HCT116 (cell line): ENCODE data around the gene ARFGAP1. TPM values are rescaled to one million over a fixed set of nuclear protein-coding genes. Genes with fewer than 3 reads are reported as not detected.

Source experiments
- ATAC-seq: fragments of 200-7000 bp; cut with Tn5 transposase; 2 replicates; pipeline ENCODE4 v1.9.1; 2020; ENCODE audit warnings: mild to moderate bottlenecking, moderate library complexity
- BruUV-seq: library from RNA; stranded (reverse); fragments of 400-500 nt; replicated peaks from 2 replicates; lab custom pipeline; 2021; lab: Mats Ljungman, UMichigan
- CTCF ChIA-PET: fragments of 300-600 bp; sonication (Branson Sonifier 250); formaldehyde crosslinking; loops from one replicate; lab custom pipeline; 2021; ENCODE audit warnings: antibody characterized with exemption; lab: Charles Lee
- POLR2A ChIA-PET: fragments of 300-600, 350-600 bp; sonication (Branson Sonifier 250); formaldehyde crosslinking; loops from one replicate; lab custom pipeline; 2021; ENCODE audit warnings: antibody characterized with exemption; lab: Charles Lee
- RAD21 ChIA-PET, 2 experiments: fragments of 300-600 bp; sonication (Branson Sonifier 250); formaldehyde crosslinking; loops; one replicate each; lab custom pipeline; 2023; ENCODE audit warnings: low total read pairs in 2 of 2; ENCODE audit not compliant: uncharacterized antibody in 2 of 2, unreplicated experiment in 2 of 2, low non-redundant PET in 1 of 2; lab: Charles Lee
- DNase-seq: peaks from one replicate; pipeline ENCODE4 v3.0.0-alpha.2; 2010; ENCODE audit warnings: low read depth, low spot score
- H2AFZ ChIP-seq: fragments of 200-600 bp; shearing (Covaris generic), sonication (generic); 2 replicates; pipeline ENCODE4 v1.6.1; 2017; ENCODE audit warnings: low read depth, mixed run types, mixed read lengths, antibody characterized with exemption, low read length; ENCODE audit not compliant: poor library complexity, severe bottlenecking
- H3K27ac ChIP-seq: 2 replicates; pipeline ENCODE4 v1.5.1; 2012; ENCODE audit warnings: low read depth, low read length
- H3K27me3 ChIP-seq: fragments of 200-600 bp; sonication (generic); 2 replicates; pipeline ENCODE4 v1.6.1; 2016; ENCODE audit warnings: mixed run types, low read length, mixed read lengths; ENCODE audit not compliant: insufficient read depth
- H3K36me3 ChIP-seq, 2 experiments: fragments of 200-500 bp in 1 of 2; fragments of 200-600 bp in 1 of 2; sonication (Bioruptor generic) in 1 of 2; sonication (generic) in 1 of 2; 2 replicates each; pipeline versions ENCODE4 v1.5.1 to v1.6.1; 2014 to 2016; ENCODE audit warnings: low read length in 2 of 2, inconsistent platforms in 1 of 2, mixed read lengths in 1 of 2, mixed run types in 1 of 2; ENCODE audit not compliant: insufficient read depth in 2 of 2, control insufficient read depth in 1 of 2
- H3K4me1 ChIP-seq, 2 experiments: fragments of 200-600 bp in 1 of 2; sonication (generic) in 1 of 2; 2 replicates each; pipeline versions ENCODE4 v1.5.1 to v1.6.1; 2012 to 2017; ENCODE audit warnings: low read length in 2 of 2, inconsistent platforms in 1 of 2, mild to moderate bottlenecking in 1 of 2, mixed read lengths in 1 of 2, mixed run types in 1 of 2, moderate library complexity in 1 of 2; ENCODE audit not compliant: insufficient read depth in 2 of 2, control insufficient read depth in 1 of 2
- H3K4me2 ChIP-seq: fragments of 200-600 bp; sonication (generic); 2 replicates; pipeline ENCODE4 v1.6.1; 2017; ENCODE audit warnings: mixed run types, low read length, mixed read lengths
- H3K4me3 ChIP-seq, 2 experiments: fragments of 200-600 bp in 1 of 2; sonication (generic) in 1 of 2; replicated peaks in 1 of 2; 2 replicates each; pipeline ENCODE4 v1.5.1; 2011 to 2016; ENCODE audit warnings: low read length in 2 of 2, control low read depth in 1 of 2, low read depth in 1 of 2, mild to moderate bottlenecking in 1 of 2, mixed read lengths in 1 of 2, mixed run types in 1 of 2
- H3K79me2 ChIP-seq: fragments of 200-600 bp; sonication (generic); 2 replicates; pipeline ENCODE4 v1.6.1; 2017; ENCODE audit warnings: mild to moderate bottlenecking, mixed run types, low read length, moderate library complexity, mixed read lengths; ENCODE audit not compliant: insufficient read depth
- H3K9ac ChIP-seq: fragments of 200-600 bp; sonication (generic); 2 replicates; pipeline ENCODE4 v1.6.1; 2016; ENCODE audit warnings: low read length, mixed read lengths
- H3K9me2 ChIP-seq: fragments of 200-600 bp; sonication (generic), shearing (Covaris generic); 2 replicates; pipeline ENCODE4 v1.6.1; 2017; ENCODE audit warnings: mixed run types, mild to moderate bottlenecking, moderate library complexity; ENCODE audit not compliant: insufficient read depth
- H3K9me3 ChIP-seq, 2 experiments: fragments of 200-500 bp in 1 of 2; fragments of 200-600 bp in 1 of 2; sonication (Bioruptor generic) in 1 of 2; sonication (generic) in 1 of 2; 2 replicates each; pipeline ENCODE4 v1.6.1; 2014 to 2017; ENCODE audit warnings: low read length in 2 of 2, mixed read lengths in 2 of 2, inconsistent platforms in 1 of 2, low read depth in 1 of 2, mild to moderate bottlenecking in 1 of 2, mixed run types in 1 of 2, moderate library complexity in 1 of 2; ENCODE audit not compliant: control insufficient read depth in 1 of 2, insufficient read depth in 1 of 2
- H4K20me1 ChIP-seq: fragments of 200-600 bp; sonication (generic), shearing (Covaris generic); 2 replicates; pipeline ENCODE4 v1.6.1; 2017; ENCODE audit warnings: mixed run types, mild to moderate bottlenecking, moderate library complexity; ENCODE audit not compliant: insufficient read depth
- CBX3 ChIP-seq: IDR thresholded peaks from 2 replicates; pipeline ENCODE4 v1.6.1; 2012; ENCODE audit warnings: low read depth
- CTCF ChIP-seq, 3 experiments: fragments of 200-600 bp in 1 of 3; sonication (generic) in 1 of 3; IDR thresholded peaks in 2 of 3; conservative IDR thresholded peaks in 1 of 3; 2 replicates each; pipeline ENCODE4 v1.5.1; 2012 to 2017; ENCODE audit warnings: low read depth in 2 of 3, low read length in 2 of 3, antibody characterized with exemption in 1 of 3, borderline replicate concordance in 1 of 3, control low read depth in 1 of 3, mild to moderate bottlenecking in 1 of 3, mixed read lengths in 1 of 3, mixed run types in 1 of 3, moderate library complexity in 1 of 3; ENCODE audit not compliant: insufficient read depth in 1 of 3
- EZH2 ChIP-seq: fragments of 200-600 bp; sonication (generic); IDR thresholded peaks from 2 replicates; pipeline ENCODE4 v1.6.1; 2017; ENCODE audit warnings: antibody characterized with exemption, mixed run types
- JUND ChIP-seq: IDR thresholded peaks from 2 replicates; pipeline ENCODE4 v1.6.1; 2012
- REST ChIP-seq: IDR thresholded peaks from 2 replicates; pipeline ENCODE4 v1.6.1; 2012; ENCODE audit warnings: low read depth
- SIN3A ChIP-seq: IDR thresholded peaks from 2 replicates; pipeline ENCODE4 v1.6.1; 2012; ENCODE audit warnings: low read depth
- SP1 ChIP-seq: IDR thresholded peaks from 2 replicates; pipeline ENCODE4 v1.6.1; 2012; ENCODE audit warnings: low read depth
- YY1 ChIP-seq: IDR thresholded peaks from 2 replicates; pipeline ENCODE4 v1.6.1; 2011; ENCODE audit warnings: low read length, low read depth, moderate library complexity, mild to moderate bottlenecking; ENCODE audit not compliant: insufficient replicate concordance; ENCODE audit errors: extremely low read depth
- ZBTB33 ChIP-seq: IDR thresholded peaks from 2 replicates; pipeline ENCODE4 v1.6.1; 2011; ENCODE audit warnings: mild to moderate bottlenecking, low read length, moderate library complexity; ENCODE audit not compliant: insufficient replicate concordance; ENCODE audit errors: extremely low read depth
- ZNF274 ChIP-seq: fragments of 200-500 bp; sonication (Bioruptor generic); IDR thresholded peaks from 2 replicates; pipeline ENCODE4 v1.6.1; 2014; ENCODE audit warnings: mild to moderate bottlenecking, low read depth, low read length, inconsistent platforms
- intact Hi-C: fragments of 100-400 bp; cut with micrococcal nuclease; formaldehyde crosslinking; loops from 2 replicates; pipeline ENCODE4 v1.10.0; 2022
- total RNA-seq: library from RNA; stranded (reverse); gene quantifications from one replicate; pipeline ENCODE4 v1.2.1, GENCODE V29; 2021; ENCODE audit not compliant: unreplicated experiment

The ARFGAP1 gene
- total RNA-seq, 1 experiment from 2014 or later = 94.4 TPM

- no peak for DNase-seq
- no peak for ATAC-seq
- RAD21 ChIA-PET = no interaction called here
- peaks cover 3 to 4% of the 10 kb centered on the region in 2 experiments; a peak in 1 of 4 replicates for H3K9me3 ChIP-seq
- H3K9ac ChIP-seq = no peak overlapping the region
- no peaks in the 10 kb centered on the region for H3K4me1 ChIP-seq
- CTCF ChIA-PET = interaction anchor here (1.1 kb wide), 1 partner anchor 16 kb away, joined by 3 read pairs; no protein-coding TSS in a partner anchor
- no TSS peak for BruUV-seq
- H2AFZ ChIP-seq = no peak overlapping the region
- H3K79me2 ChIP-seq = no peaks in the 10 kb centered on the region
- H4K20me1 ChIP-seq = no peaks in the 10 kb centered on the region
- H3K27me3 ChIP-seq = peaks cover 8% of the 10 kb centered on the region; the same call in 1 of the 2 replicates
- intact Hi-C loops = no loop called here
- H3K9me2 ChIP-seq = no peaks in the 10 kb centered on the region
- H3K4me2 ChIP-seq = no peak overlapping the region
- POLR2A ChIA-PET = no interaction called here
- no peak overlapping the region for H3K4me3 ChIP-seq
- no peak overlapping the region; the same call in 1 of the 2 replicates for H3K27ac ChIP-seq
- TF ChIP-seq SP1 = no peak
- TF ChIP-seq JUND = no peak
- TF ChIP-seq CBX3 = no peak
- no peak for TF ChIP-seq ZNF274
- no peak for TF ChIP-seq CTCF (IDR thresholded peaks at IDR 0.05 in 2 of 3, conservative IDR thresholded peaks at IDR 0.05 in 1 of 3; ENCODE audit: borderline replicate concordance in 1 of 3, insufficient read depth in 1 of 3, low read depth in 2 of 3, low read length in 2 of 3)
- TF ChIP-seq ZBTB33 = no peak
- TF ChIP-seq YY1 = no peak
- no peak for TF ChIP-seq REST
- TF ChIP-seq EZH2 = no peak
- TF ChIP-seq SIN3A = no peak
- no peaks in the 10 kb centered on the region for H3K36me3 ChIP-seq
Observed at GRCh38 chr20:63332488-63333240, 60.1 kb downstream of the ARFGAP1 start.
